ENCODE results near the gene ACVR1B.

DNA sequence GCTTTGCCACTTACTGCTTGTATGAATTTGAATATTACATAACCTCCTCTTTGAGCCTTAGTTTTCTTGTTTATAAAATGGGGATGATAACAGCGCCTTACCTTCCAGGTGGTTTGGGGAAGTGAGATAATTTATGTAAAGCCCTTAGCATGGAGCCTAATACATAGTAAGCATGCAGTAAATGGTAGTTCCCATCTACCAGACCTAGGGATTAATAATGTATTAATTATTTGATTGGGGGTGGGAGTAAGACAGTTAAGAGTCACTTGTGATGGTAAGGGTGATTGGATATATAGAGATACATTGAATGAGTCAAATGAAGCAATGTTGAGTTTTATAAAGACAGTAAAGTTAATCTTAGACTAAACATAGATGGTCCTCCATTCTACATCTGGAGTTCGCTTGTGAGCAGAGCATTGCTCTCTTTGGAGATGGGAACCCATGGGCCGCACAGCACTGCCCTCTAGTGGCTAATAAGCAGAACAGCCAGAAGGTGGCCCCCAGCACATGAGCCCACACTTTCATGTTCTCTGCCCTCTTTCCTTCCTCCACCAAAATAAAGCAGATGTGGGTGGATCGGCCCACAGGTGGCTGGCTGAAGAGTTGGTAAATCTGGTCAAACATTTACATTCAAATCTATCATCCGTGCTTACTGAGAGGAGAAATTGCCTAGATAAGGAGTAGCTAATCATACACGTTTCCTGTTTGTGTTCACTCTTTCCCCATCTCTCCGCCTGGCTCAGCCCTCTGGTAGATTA lies 28.7 kb downstream of the ACVR1B start:
- TF ChIP-seq POLR2AphosphoS5 (IDR thresholded peaks at IDR 0.05; ENCODE audit: low read depth, low read length) (no peak), TAF1 (IDR thresholded peaks at IDR 0.05; ENCODE audit: borderline replicate concordance, insufficient read depth, low read length) (no peak)
- TF ChIP-seq, protein P1, sequence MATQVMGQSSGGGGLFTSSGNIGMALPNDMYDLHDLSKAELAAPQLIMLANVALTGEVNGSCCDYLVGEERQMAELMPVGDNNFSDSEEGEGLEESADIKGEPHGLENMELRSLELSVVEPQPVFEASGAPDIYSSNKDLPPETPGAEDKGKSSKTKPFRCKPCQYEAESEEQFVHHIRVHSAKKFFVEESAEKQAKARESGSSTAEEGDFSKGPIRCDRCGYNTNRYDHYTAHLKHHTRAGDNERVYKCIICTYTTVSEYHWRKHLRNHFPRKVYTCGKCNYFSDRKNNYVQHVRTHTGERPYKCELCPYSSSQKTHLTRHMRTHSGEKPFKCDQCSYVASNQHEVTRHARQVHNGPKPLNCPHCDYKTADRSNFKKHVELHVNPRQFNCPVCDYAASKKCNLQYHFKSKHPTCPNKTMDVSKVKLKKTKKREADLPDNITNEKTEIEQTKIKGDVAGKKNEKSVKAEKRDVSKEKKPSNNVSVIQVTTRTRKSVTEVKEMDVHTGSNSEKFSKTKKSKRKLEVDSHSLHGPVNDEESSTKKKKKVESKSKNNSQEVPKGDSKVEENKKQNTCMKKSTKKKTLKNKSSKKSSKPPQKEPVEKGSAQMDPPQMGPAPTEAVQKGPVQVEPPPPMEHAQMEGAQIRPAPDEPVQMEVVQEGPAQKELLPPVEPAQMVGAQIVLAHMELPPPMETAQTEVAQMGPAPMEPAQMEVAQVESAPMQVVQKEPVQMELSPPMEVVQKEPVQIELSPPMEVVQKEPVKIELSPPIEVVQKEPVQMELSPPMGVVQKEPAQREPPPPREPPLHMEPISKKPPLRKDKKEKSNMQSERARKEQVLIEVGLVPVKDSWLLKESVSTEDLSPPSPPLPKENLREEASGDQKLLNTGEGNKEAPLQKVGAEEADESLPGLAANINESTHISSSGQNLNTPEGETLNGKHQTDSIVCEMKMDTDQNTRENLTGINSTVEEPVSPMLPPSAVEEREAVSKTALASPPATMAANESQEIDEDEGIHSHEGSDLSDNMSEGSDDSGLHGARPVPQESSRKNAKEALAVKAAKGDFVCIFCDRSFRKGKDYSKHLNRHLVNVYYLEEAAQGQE (IDR thresholded peaks at IDR 0.05; ENCODE audit: insufficient read depth in 1 of 2, low read depth in 2 of 2, low read length in 2 of 2), result no peak

All from PFSK-1 (cell line).